HG03039 (cell line): ENCODE measurements around the gene CACNA1H.

Experiments
- ATAC-seq: cut with Tn5 transposase; IDR thresholded peaks from one replicate; pipeline ENCODE4 v1.9.1; 2021; ENCODE audit warnings: mild to moderate bottlenecking, moderate library complexity; ENCODE audit not compliant: unreplicated experiment

Gene CACNA1H

DNA sequence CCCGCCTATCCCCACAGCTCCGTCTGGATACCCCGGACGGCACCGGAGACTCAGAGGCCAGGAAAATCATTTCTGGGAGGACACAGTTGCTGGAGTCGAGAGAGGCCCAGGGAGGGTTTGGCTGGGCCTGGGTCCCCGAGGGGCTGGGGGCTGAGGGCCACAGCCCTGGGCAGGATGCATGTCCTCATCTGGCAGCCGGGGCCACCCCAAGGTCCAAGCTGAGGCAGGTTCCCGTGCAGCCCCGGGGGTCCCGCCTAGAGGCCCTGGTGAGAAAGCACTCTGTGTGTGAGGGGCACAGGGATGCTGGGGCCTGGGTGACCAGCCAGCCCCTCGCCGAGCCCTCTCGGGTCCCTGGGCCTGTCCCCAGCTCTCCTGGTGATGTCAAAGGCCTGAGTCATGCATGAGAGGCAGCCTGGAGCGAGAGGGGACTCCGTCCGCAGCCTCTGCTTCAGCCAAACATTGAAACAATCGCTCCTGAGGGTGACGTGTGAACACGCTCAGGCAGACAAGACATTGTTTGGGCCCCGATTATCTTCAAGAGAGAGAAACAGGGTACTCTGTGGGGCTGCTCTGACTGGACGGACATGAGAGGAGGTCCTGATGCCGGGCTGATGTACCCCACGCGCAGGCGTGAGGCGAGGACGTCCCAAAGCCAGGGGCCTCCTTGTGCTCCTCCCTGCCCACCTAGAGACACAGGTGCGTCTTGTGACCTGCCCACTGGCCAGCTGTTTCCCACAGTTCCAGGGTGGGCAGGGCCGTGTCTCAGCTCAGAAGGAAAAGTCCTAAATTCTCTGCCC lies 31.1 kb upstream of the CACNA1H start:
- ATAC-seq = no peak

DNA sequence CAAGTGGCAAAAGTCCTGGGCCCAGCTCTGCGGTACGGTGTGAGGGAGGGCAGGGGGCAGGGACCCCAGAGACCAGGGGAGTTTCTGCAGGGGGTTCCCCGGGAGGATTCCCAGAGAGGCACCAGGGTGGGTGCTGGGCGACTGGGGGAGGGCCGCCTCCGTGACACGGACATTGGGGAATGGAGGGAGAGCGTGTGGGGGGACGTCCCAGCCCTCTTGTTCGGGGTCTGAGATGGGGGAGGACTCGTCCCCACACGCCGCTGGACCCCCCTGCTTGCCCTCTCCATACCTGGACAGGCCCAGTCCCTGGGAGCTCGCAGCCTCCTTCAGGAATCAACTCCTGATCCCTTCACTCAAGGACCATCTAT lies 30.5 kb upstream of the CACNA1H start:
- no peak for ATAC-seq

DNA sequence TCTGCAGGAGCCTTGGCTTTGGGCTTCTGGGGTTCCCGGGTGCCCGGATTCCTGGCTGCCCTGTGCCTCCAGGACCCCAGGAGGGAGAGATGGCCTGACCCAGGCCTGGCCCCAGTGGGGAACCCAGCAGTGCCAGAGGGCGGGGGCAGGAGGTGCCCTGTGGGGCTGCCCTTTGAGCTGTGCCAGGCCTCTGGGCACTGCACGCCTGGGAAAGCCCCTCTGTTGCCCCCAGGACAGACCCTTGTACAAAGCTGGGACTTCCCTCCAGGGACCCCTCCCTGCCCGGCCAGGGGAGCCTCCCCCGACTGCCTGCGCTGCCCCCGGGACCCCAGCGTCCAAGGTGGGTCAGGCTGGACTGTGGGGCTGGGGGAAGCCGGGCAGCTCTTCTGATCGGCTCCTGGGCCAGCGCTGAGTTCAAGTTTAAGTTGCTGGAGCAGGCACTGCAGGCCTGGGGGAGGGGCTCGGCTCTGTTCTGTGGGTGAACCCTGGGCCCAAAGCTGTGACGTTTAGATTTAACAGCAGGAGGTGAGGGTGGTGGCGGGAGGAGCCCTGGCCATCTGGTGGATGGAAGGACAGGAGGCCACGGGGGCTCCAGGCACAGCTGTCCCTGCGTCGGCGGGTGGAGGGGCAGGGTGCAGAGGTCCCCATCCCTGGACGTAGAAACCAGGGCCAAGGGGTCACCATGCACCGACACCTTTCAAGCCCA lies 29.2 kb upstream of the CACNA1H start:
- no peak for ATAC-seq

DNA sequence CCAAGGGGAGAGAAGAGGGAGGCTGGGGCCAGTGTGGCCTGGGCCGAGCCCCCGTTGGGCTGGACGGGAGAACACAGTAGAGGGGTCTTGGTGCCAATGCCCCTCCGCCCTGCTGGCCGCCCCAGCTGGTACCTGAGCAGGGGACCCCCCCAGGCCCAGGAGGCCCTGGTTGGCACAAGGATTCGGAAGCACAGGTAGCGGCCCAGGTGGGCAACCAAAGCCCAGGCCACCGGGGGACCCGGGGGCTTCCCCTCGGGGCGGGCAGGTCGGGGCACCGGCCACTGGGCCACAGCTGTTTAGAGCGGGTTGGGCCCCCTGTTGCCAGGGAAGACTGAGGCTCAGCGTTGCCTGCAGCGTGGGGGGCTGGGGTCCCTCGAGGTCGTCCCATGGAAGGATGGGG lies 28.6 kb upstream of the CACNA1H start:
- ATAC-seq = no peak

DNA sequence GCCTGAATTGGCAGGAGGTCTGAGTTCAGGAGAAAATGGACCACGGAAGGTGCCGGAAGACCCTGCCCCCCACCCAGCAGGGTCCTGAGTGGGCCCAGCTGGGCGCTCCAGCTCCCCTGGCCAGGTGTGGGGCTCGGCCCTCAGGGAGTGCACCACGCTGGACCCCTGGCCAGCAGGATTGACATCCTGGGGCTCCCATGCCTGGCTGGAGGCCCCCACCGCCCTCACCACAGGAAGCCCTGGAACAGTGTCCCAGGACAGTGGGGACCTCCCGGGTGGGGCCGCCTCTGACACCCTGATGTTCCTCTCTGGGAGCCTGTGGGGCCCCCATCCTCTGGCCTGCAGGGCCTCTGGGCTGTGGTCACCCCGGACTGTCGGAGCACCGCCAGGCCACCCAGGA lies 28.1 kb upstream of the CACNA1H start:
- ATAC-seq = no peak

DNA sequence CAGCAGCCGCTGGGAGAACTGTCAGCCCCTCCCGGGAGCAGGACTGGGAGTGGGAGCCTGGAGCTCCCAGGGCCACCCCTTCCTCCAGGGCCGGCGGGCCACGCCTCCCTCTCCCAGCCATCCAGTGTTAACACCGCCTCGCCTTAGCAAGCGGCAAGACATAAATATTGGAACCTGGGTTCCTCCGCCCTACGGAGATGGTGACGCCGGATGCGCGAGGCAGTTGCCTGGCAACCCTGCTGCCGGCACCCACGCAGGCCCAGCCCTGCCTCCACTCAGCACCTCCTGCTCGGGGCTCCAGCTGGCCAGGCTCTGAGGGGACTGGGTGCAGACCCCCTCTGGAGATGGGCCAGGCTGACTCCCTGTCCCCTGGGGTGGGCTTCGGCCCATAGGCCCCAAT lies 27.4 kb upstream of the CACNA1H start:
- ATAC-seq = no peak

DNA sequence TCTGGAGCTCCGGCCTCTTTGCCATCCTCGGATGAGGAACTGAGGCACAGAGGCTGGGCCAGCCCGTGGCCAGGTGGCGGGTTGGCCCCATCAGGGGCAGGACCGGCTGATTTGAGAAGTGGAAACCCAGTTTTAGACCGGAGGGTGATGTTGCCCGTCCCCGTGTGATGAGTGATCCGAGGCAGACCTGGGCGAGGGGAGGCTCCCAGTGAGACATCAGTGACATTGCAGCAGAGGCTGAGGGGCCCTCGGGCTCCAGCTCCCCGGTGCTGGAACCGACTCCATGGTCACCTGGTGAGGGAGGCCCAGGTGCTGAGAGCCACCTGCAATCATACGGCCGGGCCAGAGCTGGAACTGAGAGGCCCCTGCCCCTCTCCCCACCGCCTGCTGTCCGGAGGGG lies 26.9 kb upstream of the CACNA1H start:
- no peak for ATAC-seq

DNA sequence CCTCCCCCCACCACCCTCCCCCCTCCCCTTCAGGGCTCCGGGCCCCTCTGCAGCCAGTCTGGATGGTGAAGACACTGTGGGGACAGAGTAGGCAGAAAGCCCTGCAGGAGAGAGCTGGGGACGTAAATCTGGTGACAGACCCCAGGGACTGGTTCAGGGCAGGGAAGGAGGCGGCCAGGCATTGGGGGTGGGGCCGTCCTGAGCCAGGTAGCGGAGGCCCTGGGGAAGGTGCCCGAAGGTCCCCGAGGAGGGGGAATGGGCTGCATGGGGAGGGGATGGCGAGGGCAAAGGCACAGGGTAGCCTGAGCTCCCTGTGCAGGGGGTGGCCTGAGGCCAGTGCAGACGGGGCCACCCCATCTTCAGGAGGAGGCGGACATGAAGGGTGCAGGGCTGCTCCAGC lies 26.3 kb upstream of the CACNA1H start:
- no peak for ATAC-seq

DNA sequence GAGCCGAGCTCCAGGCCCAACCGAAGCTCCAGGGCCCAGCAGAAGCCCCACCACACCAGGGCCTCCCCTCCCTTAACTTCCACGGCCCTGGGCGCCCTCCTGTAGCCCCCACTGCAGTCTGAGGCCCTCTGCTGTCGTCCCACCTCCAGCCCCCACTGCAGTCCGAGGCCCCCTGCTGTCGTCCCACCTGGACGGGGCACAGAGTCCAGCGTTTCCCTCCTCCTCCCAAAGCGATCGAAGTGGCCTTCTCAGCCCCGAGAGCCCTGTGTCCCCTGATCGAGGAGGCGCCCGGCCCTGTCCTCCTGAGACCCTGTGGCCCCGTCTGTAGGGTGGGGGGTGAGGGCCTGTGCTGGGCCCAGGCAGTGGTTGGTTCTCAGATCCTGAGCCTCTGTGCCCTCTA lies 25.8 kb upstream of the CACNA1H start:
- no peak for ATAC-seq

DNA sequence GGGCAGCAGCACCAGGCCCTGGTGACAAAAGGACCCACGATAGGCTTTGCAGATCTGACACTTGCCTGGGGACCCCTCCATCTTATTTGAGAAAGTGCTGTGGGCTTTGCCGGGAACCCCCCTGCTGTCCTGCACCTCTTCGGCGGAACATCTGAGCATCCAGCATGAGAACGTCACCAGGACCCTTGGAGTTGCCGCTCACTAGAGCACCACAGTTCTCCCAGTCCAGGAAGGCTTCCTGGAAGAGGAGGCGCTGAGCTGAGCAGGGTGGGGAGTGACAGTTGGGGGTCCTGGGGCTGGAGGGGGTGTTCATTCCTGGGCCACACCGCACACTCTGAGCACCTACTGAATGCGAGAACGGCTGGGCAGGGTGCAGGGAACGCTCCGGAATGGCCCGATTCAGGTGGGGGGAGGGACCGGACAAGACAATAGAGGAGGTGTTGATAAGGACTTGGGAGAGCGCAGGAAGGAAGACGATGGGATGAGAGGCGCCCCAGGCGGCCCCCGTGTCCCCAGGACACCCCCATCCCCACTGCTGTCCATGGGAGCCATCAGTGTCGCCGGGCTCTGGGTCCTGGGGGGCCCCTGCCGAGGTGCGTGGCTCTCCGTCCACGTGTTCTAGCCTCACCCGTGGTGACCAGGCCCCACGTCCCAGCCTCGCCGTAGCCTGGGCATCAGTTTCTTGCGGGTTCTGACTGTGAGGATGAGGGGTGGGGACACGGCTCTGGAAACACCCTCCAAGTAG lies 24.8 kb upstream of the CACNA1H start:
- ATAC-seq = no peak

DNA sequence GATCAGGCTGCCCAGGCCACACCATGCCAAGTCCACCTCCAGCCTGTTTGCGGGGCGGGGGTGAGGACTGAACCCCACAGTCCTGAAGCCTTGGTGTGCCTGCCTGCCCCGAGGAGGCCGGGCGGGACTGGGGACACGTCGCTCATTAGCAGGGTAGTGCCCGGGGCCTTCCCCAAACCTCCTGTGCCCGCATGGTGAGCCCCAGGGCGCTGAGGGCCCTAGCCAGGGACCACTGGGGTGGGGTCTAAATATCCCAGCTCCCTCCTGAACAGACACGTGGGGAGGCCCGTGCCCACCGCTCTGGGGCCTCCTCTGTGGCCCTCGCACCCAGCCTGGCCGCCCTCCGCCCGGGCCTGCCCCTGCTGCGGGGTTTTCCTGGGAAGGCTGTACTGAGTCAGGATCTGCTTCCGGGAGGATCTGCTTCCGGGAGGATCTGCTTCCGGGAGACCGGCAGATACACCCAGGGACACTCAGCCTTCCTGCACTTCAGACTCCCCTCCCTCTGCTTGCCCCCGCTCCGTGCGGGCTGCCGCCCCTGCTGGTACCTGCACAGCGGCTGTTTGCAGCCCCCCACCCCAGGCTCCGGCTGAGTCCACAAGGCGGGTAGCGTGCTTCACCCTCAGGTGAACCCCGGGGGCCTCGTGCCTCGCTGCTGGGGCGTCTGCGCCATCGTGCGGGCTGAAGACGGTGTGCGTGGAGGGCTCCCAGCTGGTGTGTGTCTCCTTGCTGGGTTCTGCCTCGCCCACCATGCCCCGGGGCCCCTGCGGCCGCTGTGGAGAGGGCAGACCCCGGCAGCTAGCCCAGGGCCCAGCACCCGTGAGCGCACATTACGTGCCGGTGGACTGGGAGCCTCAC lies 23.6 kb upstream of the CACNA1H start:
- no peak for ATAC-seq

DNA sequence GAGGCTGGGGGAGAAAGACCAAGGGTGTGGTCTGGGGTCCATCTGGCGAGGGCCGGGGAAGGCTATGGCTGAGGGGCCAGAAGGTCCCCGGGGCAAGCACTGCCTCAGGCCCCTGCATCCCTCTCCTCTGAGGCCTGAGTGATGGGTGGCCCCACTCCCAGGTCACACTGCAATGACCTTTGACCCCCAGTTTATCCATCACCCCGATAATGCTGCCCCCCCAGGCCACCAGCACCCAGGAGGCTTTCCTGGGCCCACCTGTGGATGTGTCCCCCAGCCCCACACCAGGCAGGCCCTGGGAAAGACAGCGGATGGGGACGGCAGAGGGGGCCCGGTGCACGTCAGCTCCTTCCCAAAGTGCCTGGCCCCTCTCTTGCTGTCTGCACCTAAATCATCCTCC lies 22.5 kb upstream of the CACNA1H start:
- ATAC-seq = no peak

DNA sequence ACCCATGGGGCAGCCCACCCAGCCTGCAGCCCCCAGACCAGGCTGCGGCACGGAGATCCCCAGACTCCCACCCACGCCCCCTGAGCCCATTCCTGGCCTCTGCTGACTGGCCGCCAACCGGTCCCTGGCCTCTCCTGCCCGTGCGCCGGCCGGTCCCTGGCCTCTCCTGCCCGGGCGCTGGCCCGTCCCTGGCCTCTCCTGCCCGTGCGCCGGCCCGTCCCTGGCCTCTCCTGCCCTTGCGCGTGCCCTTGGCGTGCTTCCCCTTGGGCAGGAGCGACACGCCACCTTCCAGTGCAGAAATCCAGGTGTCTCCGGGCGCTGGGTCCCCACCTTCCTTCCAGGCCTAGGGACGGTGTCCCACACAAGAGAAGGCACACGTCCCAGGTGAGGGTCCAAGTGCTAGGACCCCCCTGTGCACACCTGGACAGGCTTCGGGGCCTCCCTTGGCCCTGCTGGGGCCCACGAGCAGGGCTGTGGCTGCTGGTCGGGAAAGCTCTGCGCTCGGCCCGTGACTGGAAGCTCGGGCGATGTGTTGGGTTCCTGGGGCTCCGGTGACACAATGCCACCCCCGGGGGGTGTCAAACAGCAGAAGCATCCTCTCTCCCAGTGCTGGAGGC lies 21.4 kb upstream of the CACNA1H start:
- no peak for ATAC-seq

DNA sequence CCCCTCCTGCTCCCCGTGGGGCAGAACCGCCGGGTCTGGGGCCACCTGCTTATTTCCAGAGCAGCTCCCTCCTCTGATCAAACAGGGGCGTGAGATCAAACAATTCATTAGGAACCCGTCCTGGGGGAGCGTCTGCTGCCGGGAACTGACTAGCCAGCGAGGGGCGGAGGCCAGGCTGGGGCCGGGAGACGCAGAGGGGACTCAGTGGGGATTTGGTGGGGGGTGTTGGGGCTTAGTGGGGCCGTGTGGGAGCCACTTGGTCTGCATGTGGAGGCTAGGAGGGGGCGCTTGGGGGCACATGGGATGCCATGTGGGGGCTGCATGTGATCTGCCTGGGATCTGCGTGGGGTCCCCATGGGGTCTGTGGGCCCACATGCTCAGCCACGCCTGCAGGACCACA lies 20.5 kb upstream of the CACNA1H start:
- no peak for ATAC-seq

DNA sequence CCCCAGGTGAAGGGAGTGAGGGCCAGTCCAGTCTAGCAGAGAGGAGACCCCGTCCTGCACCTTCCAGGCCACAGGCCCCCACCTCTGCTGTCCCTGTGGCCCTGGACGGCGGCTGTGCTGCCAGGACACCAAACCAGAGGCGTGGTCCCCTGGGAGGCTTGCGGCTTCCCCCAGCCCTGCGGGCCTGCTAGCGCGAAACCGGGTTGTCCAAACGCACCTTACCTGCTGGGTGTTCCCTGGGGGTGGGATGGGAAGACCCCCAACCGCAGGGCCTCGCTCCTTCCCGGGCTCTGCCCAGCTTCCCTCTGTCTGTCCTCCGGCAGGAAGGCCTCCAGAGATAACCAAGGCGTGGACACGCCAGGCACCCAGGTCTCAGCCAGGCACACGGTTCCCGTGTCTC lies 19.6 kb upstream of the CACNA1H start:
- no peak for ATAC-seq

DNA sequence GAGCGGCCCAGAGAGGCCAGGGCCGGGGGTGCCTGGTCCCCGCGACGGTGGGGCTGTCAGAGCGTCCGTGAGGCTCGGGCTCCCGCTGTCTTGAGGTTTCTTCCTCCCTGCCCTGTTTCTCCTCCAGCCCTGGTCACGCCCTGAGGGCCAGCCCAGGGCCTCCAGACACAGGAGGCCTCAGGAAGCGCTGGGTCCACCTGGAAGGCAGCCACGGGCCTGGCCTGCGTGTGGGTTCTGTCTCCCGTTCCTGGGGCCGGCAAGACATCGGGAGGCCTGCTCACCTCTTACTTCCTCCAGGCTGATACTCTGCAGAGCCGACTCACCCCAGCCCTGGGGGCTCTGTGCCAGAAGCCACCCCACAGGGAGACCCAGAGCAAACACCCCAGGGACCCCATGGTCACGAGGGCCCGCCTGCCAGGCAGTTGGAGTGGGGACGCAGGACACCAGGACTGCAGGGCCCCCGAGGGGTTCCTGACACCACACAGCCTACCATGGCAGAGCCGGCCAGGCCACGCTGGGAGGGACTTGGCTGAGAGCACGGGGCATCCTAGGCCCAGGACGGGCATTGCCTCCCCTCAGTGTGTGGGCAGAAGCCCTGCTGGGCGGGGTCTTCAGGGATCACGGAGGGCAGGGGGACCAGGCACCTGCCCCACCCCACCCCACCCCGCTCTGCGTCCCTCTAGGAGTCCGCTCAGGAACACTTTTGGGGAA lies 18.9 kb upstream of the CACNA1H start:
- ATAC-seq = no peak

DNA sequence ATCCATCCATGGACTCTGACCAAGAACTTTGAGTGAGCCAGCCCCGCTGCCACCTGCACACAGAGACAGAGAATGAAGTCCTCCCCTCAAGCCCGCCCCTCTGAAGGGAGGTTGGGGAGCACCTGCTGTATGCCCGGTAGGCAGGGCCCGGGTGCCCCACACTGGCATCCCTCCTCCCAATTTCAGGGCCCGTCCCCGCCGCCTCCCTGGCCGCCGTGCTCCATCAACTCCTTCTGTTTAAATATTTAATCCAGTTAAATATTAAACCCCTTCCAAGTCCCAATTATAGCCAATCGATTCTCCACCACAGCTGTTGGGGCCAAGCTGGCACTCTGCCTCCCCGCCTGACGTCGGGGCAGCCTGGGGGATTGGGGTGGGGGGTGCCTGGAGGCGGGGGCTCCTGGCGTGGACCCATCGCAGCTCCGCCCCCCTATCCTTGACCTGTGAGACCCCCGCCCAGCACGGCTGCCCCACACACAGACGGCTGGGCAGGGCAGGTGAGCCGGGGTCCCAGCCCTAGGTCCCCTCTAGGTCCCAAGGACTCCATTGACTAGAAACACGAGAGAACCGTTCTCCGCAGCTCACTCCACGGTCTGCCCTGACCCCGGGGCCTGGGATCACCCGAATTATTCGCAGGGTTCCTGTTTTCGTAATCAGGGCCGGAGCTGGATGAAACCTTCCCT lies 18.0 kb upstream of the CACNA1H start:
- ATAC-seq = no peak

DNA sequence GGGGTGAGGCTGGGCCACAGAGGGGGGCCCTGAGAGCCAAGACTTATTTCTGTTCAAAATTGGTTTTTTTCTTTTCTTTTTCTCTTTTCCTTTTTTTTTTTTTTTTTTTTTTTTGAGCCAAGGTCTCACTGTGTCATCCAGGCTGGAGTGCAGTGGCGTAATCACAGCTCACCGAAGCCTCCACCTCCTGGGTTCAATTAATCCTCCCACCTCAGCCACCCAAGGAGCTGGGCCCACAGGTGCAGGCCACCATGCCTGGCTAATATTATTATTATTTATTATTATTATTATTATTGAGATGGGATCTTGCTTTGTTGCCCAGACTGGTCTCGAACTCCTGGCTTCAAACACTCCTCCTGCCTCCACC lies 17.5 kb upstream of the CACNA1H start:
- ATAC-seq = no peak

DNA sequence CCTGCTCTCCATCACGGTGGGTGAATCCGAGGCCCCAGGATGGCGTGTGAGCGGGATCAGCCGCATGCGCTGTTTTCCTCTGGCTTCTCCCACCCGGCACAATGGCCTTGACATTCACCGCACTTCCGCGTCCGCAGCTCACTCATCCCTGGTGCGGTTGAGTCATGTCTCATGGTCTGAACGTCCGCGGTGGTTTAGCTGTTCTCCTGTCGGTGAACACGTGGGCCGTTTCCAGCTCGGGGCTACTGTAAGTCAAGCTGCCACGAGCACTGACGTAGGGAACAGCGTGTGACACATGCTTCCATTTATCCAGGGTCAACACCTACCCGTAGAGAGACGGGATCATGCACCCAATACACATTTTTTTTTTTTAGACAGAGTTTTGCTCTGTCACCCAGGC lies 15.3 kb upstream of the CACNA1H start:
- no peak for ATAC-seq
